ENCODE data around the gene TMOD2. TPM values are rescaled to one million over a fixed set of nuclear protein-coding genes. Genes with fewer than 3 reads are reported as not detected.

The TMOD2 gene
- total RNA-seq, 2 donors from 2014 or later: 2.4 to 8.9 TPM

DNA sequence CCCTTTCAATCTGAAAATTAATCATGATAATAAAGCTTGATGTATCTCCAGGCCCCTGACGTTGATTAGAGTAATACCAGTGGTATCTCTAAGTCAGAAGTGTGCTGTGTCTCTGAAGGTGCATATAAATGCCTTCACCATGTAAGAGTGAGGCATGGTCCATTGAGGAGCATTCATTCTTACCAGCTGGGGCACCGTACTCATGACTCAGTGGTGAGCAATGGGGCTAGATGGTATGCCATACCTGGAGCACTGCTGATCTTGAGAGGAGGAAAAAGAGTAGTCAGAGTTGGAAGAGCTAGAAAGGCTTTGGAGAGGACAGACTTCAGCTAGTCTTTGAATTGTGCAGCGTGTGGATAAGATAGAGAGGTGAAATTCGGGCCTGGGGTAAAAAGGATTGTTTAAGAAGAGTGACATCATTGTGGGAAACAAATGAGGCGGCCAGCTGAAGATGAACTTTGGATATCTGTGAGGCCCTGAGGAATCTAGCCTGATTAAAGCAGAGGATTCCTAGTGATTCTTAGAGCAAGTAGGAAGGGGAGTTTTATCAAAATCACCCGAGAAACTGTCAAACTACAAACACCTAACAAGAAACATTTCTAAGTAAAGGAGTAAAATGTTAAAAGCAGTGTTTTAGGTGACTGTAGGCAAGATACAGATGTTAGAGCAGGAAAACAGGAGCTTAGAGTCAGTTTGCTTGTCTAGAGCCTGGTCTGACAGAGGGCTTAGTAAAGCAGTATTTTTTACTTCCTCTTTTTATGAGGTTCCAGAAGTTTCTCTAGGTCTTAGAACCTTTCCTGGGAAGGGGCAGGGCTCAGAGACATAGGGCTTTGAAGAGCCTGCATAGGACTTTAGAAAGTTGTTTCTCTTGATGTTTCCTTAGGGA is 91.7 kb downstream of the TMOD2 start:
- Histone ChIP-seq H3K27me3 (replicated peaks; ENCODE audit: insufficient read depth) (no peaks in the 10 kb centered on the region), H3K4me3 (no peak overlapping the region), H3K4me1 (replicated peaks) (no peaks in the 10 kb centered on the region), H3K27ac (no peak overlapping the region), H3K36me3 (no peaks in the 10 kb centered on the region), H3K9me3 (no peaks in the 10 kb centered on the region)
- TF ChIP-seq POLR2AphosphoS5 (IDR thresholded peaks at IDR 0.05) (no peak), POLR2A (IDR thresholded peaks at IDR 0.05) (no peak)
- TF ChIP-seq, protein P1, sequence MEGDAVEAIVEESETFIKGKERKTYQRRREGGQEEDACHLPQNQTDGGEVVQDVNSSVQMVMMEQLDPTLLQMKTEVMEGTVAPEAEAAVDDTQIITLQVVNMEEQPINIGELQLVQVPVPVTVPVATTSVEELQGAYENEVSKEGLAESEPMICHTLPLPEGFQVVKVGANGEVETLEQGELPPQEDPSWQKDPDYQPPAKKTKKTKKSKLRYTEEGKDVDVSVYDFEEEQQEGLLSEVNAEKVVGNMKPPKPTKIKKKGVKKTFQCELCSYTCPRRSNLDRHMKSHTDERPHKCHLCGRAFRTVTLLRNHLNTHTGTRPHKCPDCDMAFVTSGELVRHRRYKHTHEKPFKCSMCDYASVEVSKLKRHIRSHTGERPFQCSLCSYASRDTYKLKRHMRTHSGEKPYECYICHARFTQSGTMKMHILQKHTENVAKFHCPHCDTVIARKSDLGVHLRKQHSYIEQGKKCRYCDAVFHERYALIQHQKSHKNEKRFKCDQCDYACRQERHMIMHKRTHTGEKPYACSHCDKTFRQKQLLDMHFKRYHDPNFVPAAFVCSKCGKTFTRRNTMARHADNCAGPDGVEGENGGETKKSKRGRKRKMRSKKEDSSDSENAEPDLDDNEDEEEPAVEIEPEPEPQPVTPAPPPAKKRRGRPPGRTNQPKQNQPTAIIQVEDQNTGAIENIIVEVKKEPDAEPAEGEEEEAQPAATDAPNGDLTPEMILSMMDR (IDR thresholded peaks at IDR 0.05): no peak
- WGBS: 82% methylated on average over 6 of the region's 6 CpGs
- DNase-seq (ENCODE audit: low spot score): no peak
- intact Hi-C loops (cut with DNase I): no loop called here

- Histone ChIP-seq H3K27ac (no peak overlapping the region), H3K9me3 (no peaks in the 10 kb centered on the region), H3K4me3 (no peak overlapping the region), H3K36me3 (no peaks in the 10 kb centered on the region), H3K27me3 (replicated peaks; ENCODE audit: insufficient read depth) (no peaks in the 10 kb centered on the region), H3K4me1 (replicated peaks) (no peaks in the 10 kb centered on the region)
- intact Hi-C loops (cut with DNase I): no loop called here
- TF ChIP-seq, protein P1 (IDR thresholded peaks at IDR 0.05): no peak
- TF ChIP-seq POLR2A (IDR thresholded peaks at IDR 0.05): no peak
- TF ChIP-seq POLR2AphosphoS5 (IDR thresholded peaks at IDR 0.05): no peak
- WGBS: 44% methylated on average over 4 of the region's 4 CpGs
- DNase-seq (ENCODE audit: low spot score): no peak
Observed at GRCh38 chr15:51844747-51845426, 93.5 kb downstream of the TMOD2 start.

GRCh38 chr15:51846066-51846462 is 94.7 kb downstream of the TMOD2 start:
- no peak for DNase-seq (ENCODE audit: low spot score)
- Histone ChIP-seq H3K36me3 (no peaks in the 10 kb centered on the region), H3K9me3 (no peaks in the 10 kb centered on the region), H3K27me3 (replicated peaks; ENCODE audit: insufficient read depth) (no peaks in the 10 kb centered on the region), H3K4me3 (no peak overlapping the region), H3K4me1 (replicated peaks) (no peaks in the 10 kb centered on the region), H3K27ac (no peak overlapping the region)
- WGBS: 82% methylated on average over 3 of the region's 3 CpGs
- no peak for TF ChIP-seq POLR2AphosphoS5 (IDR thresholded peaks at IDR 0.05)
- TF ChIP-seq, protein P1 (IDR thresholded peaks at IDR 0.05): no peak
- TF ChIP-seq POLR2A (IDR thresholded peaks at IDR 0.05): no peak
- intact Hi-C loops (cut with DNase I): no loop called here

DNA sequence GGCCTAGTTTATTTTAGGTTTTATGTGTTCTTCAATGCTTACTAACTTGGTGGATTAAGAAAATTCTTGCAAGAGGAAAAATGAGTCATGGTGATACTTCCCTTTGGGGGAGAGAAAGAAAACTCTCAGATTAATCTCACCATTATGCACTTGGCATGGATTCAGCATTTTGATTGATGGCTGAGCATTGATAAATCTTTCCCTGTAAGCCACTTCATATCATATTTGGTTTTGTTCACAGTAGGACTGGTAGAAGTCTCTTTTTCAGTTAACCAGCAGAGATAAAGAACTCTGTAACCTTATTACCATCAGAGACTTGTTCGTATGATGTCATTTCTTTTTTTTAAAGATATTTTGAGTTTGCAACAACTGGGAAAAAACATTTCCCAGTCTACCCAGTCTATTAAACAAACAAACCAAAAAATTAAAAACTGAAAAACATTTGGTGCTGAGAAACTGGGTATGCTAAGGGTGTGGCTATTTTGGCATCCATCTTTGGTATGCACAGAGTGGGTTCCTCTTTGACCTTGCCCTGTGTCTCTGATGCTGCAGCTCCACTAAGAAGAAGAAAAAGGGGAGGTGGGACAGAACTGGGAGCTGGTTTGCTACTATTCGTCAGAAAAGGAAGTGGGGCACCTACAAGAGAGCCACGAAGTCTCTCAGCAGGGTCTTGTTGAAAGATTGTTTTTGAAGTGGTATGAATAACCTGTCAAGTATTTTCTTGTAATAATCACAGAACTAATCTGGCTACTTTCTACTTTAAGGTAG is 95.2 kb downstream of the TMOD2 start:
- DNase-seq (ENCODE audit: low spot score): no peak
- H3K27ac ChIP-seq: no peak overlapping the region
- TF ChIP-seq POLR2AphosphoS5 (IDR thresholded peaks at IDR 0.05) (no peak), POLR2A (IDR thresholded peaks at IDR 0.05) (no peak)
- TF ChIP-seq, protein P1 (IDR thresholded peaks at IDR 0.05): no peak
- no peaks in the 10 kb centered on the region for H3K9me3 ChIP-seq
- no peaks in the 10 kb centered on the region for H3K36me3 ChIP-seq
- no peaks in the 10 kb centered on the region for H3K27me3 ChIP-seq (replicated peaks; ENCODE audit: insufficient read depth)
- no peak overlapping the region for H3K4me3 ChIP-seq
- WGBS: 65% methylated on average over 3 of the region's 3 CpGs
- intact Hi-C loops (cut with DNase I): no loop called here
- no peaks in the 10 kb centered on the region for H3K4me1 ChIP-seq (replicated peaks)
